Measurements from ENCODE around the gene HIRIP3.
"Not testable (repeated sequence)": the region's sequence is repeated elsewhere in the genome, so short reads cannot be mapped to it uniquely, and the experiment has no call there.

The HIRIP3 gene

GRCh38 chr16:30016555-30017276, 21.3 kb upstream of the HIRIP3 start:
- no peak for DNase-seq

GRCh38 chr16:30015450-30015849, 20.0 kb upstream of the HIRIP3 start:
- not testable (repeated sequence) for DNase-seq

DNA sequence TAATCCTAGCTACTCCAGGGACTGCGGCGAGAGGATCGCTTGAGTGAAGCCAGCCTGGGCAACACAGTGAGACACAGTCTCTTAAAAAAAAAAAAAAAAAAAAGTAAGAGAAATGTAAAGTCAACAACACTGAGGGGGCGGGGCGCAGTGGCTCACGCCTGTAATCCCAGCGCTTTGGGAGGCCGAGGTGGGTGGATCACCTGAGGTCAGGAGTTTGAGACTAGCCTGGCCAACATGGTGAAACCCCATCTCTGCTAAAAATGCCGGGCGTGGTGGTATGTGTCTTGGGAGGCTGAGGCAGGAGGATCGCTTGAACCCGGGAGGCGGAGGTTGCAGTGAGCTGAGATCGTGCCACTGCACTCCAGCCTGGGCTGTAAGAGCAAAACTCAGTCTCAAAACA, 17.2 kb upstream of the HIRIP3 start:
- not testable (repeated sequence) for DNase-seq

- no peak for DNase-seq
Measured at GRCh38 chr16:30011714-30012504, 16.5 kb upstream of the HIRIP3 start.

- DNase-seq: no peak
Measured at GRCh38 chr16:30010844-30011713, 15.7 kb upstream of the HIRIP3 start, which contains the start of gene DOC2A. Gene DOC2A (minus strand): TSS chr16:30011027. CDS start chr16:30010222, 805 bp downstream.

DNA sequence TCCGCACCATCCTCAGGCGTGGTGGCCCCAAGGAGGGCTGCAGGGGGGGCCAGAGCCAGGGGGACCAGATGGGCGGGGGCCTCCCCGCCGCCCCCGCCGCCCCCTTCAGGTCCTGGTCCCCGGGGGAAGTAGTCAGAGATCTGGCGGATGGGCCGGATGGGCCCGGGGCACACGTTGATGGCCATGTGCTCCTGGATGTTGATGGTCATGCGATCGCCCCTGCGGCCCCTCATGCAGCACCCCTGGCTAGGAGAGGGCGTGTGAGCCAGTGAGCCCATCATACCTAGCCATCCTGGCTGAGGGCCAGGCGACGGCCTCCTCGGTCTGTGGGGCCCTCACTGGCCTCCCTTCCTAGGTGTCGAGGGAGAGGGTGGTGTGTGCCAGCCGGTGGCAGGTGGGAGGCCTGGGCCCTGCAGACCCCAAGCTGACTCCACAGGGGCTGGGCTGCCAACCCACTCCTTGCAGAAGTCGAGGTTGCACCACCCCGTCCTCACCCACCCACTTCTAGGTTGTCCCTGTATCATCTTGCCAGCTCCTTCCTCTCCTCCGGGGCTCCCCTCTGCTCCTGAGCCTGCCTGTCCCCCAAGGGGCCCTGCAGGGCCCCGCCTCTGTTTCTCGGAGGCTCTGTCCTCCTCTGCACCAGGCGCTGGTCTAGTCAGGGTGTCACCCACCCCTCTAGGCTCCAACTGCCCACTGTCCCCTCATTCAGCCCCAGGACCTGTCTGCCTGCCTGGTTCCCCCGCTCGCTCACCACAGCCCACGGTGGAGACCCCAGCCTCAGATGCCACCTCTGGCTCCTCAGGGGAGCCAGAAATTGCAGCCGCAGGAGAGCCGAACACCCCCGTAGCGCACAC, 14.8 kb upstream of the HIRIP3 start:
- DNase-seq: no peak

GRCh38 chr16:30009085-30009862, 13.9 kb upstream of the HIRIP3 start:
- no peak for DNase-seq

DNA sequence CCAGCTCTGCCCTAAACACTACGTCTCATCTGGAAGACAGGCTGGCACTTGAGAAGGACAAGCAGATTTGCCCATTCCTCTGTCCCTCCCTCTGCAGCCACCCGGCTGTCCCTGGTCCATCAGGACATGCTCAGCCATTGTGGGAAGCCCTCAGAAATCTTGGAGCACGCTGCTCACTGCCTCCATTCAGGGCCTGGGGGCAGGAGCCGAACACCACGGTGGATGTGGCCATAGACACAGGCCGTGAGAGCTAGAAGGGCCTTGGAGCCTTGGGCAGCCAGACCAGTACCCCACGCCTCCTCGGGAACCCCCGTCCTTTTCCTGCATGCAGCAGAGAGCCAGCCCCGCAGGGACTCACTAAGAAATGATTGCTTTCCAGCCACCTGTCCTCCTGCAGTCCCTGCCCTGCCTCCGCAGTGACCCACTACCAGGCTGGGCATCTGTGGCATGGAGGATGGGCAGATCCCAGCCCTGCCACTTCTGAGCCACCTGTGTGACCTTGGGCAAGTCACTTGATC, 12.0 kb upstream of the HIRIP3 start:
- no peak for DNase-seq

DNA sequence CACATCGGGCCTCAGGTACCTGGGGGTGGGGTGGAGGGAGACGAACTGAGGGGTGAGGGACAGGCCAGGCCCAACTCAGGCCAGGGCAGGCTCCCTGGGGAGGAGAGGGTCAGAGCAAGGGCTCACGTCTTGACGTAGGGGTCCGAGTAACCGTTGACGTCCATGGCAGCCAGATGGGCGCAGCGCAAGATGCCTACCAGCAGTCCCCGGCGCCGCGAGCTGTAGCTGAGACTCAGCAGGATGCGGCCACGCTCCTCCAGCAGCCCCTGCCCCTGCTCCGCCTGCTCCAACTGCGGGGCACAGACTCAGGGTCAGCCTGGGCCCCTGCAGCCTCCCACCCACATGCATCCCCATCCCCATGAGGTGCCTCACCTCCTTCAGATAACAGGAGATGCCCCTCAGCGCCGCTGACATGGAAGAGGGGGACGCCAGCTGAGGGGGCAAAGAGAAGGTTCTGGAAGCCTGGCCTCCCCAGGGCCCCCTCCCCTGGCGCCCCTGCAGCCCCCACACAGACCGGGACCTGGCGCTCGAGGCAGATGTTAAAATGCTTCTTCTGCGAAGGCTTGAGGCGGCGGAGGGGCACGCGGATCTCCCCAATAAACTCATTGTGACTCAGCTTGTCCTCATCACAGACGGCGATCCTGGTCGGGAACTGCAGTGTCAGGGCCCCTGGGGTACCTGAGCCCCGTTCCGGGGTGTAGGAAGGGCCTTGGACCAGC, 11.4 kb upstream of the HIRIP3 start:
- no peak for DNase-seq

DNA sequence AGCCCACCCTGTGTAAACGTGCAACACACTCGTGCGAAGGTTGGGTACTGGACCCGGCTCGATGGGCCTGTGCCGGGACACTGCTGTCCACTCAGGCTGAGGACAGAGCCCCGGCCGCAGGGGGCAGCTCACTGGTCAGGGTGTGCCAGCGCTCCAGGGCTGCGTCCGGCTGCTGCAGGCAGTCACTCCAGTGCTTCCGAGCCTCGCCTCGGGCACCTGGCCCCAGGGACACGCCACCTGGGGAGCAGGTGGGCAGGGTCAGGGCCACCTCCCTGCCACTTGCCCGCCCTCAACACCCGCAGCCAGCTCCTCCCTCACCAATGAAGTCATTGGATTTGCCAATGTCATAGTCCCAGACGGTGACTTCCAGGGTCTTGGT, 10.7 kb upstream of the HIRIP3 start:
- DNase-seq: no peak

GRCh38 chr16:30005341-30006094, 10.1 kb upstream of the HIRIP3 start:
- DNase-seq: no peak

GRCh38 chr16:30004811-30005242, 9.4 kb upstream of the HIRIP3 start:
- DNase-seq: no peak

- no peak for DNase-seq
Measured at GRCh38 chr16:30004424-30004776, 9.0 kb upstream of the HIRIP3 start.

DNA sequence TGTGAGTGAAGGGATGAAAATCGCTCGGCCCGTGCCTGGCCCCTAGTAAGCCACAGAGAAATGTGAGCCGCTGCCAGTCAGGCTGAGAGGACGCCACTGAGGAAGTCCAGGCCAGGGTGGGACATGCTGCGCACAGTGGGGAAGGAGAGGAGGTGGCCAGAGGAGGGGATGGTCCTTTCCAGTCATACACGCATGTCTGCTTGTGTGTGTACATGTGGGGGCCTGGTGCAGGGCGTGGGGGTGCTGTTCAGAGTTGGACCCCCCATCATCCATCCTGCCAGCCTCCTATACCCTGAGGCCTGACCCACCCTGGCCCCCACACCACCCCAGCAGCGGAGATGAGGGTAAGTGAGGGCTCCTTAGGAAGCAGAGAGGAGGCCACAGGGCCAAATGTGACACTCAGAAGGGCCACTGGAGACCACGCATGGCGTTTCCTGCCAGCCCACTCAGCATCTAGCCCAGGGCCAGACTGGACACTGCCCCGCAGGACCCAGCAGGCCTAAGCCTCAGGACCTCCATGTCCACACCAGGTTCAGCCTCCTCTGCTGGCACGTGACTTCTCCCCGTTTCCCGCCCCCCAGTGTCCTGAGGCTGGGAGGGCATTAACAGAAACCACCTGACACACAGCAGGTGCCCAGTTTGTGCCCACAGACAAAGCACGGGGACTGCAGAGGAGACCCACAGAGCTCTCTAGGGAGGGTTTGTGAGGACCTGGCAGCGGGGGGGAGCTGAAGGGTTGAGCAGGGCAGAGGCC, 8.4 kb upstream of the HIRIP3 start:
- DNase-seq: no peak

DNA sequence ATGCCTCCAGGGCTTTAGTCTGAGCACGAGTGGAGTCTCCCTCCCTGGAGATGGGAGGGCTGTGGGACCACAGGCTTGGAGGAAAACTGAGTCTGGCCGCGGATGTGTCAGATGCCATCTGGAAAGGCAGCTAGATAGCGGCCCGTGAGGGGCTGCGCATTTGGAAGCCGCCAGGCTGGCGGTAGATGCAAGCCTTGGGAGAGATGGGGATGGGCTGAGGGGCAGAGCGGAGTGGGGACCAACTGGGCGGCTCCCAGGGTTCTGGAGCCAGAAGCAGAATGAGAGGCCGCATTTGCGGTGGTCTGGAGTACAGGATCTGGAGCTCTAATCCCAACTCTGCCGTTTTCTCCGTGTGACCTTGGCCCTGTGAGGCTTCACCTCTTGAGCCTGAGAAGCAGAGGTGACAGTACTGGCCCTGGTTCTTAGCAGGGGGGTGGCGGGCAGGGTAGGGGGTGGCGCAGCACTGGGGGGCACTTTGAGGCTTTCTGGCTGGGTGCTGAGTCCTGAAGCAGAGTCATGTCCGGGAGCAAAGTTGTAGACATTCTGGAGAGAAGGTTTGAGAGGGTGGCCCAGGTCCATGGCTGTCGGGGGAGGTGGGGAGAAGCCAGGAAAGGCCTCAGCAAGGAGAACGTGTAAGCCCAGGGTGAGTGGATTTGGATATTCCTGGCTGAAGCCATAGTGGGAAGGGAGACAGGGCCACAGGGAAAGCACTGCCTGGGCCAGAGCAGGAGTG, 7.4 kb upstream of the HIRIP3 start:
- DNase-seq: no peak

- no peak for DNase-seq
Measured at GRCh38 chr16:30000735-30001631, 5.6 kb upstream of the HIRIP3 start.

GRCh38 chr16:29999605-30000004, 4.2 kb upstream of the HIRIP3 start:
- DNase-seq: no peak
